ENCODE data around the gene SLC22A12.

The SLC22A12 gene

GRCh38 chr11:64605656-64606585 is 14.9 kb downstream of the SLC22A12 start:
- no peak for DNase-seq

DNA sequence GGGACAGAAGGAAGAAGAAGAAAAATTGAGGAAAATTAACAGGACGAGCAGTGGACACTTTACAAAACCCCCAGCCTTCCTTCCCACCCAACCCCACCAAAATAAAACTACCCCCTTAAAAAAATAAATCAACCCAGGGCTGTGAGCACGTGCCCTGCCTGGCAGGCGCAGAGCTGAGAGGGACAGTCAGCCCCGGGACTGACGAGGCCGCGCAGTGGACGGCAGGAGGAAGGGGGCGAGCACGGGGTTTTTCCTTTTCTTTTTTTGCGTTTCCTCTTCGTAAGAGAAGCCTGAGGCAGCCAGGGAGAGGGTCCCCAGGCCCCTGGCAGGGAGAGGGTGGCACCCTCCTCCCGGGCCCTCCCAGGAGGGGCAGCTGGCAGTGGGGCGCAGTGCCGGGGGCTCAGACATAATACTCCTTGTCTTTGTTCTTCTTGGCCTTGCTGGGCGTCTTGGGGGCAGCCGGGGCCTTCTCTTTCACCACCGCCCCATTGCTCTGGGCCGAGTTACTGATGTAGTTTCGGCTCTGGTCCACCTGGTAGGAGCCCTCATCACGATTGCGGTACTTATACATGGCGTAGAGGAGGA is 15.9 kb downstream of the SLC22A12 start:
- no peak for DNase-seq

DNA sequence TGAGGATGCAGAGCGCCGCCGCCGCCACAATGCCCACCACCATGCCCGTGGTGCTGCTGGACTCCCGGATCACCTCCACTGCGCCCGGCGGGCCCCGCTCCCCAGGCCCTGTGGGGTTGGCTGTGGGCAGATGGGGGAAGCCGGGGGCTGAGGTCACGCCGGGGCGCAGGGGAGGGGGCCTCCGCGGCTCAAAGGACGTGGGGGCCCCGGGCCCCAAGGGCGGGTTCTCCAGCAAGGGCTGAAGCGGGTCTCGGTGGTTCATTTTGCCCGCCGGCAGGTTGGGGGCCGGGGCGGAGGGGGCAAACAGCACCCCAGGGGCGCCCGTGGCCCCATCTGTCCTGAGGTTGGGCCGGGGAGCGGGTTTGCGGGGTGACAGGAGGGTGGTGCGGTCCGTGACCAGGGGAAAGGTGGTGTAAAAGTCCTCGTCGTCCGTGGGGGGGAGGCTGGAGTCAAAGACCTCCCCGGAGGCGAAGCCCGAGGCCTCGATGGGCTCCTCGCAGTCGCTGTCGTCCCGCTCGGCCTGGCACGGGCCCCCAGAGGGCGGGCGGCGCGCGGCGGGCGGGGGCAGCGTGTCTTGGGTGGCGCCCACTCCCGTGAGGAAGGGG is 16.5 kb downstream of the SLC22A12 start:
- no peak for DNase-seq

GRCh38 chr11:64608046-64608445 is 17.0 kb downstream of the SLC22A12 start:
- no peak for DNase-seq

DNA sequence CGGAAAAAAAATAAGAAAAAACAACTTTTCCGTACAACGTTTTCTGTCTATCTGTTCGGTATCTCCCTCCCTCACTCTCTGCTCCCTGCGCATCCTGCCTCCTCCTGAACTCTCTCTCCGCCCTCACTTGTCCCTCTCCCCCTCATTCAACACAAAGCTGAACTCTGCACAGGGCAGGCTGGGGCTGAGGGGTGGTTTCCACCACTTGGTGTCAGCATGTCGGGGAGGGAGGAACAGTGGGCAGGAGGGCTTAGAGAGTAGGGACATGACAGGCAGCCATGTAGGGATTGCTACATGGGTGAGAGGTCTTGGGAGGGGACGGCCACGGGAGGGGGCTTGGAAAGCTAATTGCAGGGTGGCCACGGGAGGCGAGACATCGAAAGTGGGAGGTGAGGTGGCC is 17.6 kb downstream of the SLC22A12 start:
- no peak for DNase-seq

GRCh38 chr11:64609436-64610047 is 18.5 kb downstream of the SLC22A12 start:
- no peak for DNase-seq

GRCh38 chr11:64610596-64610995 is 19.6 kb downstream of the SLC22A12 start:
- DNase-seq: no peak

GRCh38 chr11:64611176-64611575 is 20.2 kb downstream of the SLC22A12 start:
- no peak for DNase-seq

GRCh38 chr11:64611869-64612646 is 21.0 kb downstream of the SLC22A12 start:
- DNase-seq: no peak

DNA sequence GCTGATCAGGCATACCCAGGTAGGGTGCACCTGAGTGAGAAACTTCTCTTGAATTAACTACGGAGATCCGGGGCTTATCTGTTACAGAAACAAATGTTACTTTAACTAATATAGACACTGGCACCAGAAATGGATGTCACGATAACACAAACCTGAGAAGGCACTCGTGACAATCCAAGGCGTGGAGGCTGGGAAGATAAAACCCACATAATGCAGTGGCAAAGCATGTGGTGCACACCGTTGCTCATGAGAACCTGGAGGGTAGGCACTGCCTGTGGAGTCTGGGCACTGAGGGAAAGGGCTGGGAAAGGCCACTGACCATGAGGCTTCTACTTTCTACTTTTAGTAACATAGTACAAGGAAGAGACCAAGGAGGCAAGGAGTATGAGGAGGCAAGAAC is 22.6 kb downstream of the SLC22A12 start:
- no peak for DNase-seq

- no peak for DNase-seq
Observed at GRCh38 chr11:64614917-64615316, 23.9 kb downstream of the SLC22A12 start.

DNA sequence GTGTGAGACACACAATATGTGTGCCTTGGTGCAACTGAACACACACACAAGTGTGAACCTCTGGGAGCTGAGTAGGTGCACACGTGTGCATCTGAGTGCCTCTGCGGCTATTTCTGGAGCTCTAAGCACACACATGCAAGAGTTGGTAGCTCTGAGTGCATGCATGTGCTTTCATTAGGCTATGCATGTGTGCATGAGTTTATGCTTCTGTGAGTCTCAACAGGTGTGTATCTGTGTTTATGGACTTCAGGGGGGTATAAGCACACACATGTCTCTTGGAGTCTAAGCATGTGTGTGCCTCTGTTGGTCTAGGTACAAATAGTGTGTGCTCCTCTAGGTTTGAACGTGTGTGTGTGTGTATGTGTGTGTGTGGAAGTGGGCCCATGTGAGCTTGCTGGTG is 25.8 kb downstream of the SLC22A12 start:
- DNase-seq: no peak

DNA sequence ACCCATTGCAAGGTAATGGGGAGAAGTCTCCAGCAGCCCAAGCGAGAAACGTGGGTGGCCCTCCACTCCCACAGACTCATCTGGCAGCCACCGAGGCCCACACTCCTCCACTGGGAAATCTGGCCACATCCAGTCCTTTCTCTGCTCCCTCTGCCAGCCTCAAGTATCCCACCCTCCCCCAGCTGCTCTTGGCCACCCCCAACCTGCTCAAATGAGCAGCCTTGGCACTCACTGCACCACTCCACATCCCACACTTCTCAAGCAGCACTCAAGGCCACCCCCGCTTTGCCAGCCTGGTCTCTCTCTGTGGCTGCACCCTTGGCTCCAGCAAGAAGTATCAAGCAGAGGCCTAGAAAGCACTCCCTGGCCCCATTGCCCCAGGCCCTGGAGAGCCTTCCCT is 28.2 kb downstream of the SLC22A12 start:
- DNase-seq: no peak

GRCh38 chr11:64619811-64620380 is 28.9 kb downstream of the SLC22A12 start:
- no peak for DNase-seq

GRCh38 chr11:64620381-64620971 is 29.5 kb downstream of the SLC22A12 start:
- no peak for DNase-seq

GRCh38 chr11:64621283-64622019 is 30.4 kb downstream of the SLC22A12 start:
- DNase-seq: no peak

DNA sequence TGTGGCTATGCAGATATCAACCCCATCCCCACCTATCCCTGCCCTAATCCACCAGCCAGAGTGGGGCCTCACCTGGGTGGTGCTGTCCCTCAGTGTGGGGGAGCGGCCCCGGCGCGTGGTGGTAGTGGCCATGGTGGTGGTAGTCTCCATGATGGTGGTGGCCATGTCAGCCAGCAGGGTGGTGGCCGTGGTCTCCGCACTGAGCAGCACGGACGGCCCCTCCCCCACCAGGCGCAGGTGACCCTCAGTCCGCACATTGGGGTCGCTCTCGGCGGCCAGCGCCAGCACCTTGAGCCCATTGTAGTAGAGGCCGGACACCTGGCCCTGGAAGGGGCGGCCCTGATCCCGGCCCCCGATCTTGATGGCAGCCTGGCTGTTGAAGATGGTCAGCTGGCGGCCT is 31.7 kb downstream of the SLC22A12 start:
- no peak for DNase-seq

- no peak for DNase-seq
Observed at GRCh38 chr11:64624883-64625481, 34.0 kb downstream of the SLC22A12 start.

GRCh38 chr11:64626637-64627036 is 35.6 kb downstream of the SLC22A12 start:
- no peak for DNase-seq

DNA sequence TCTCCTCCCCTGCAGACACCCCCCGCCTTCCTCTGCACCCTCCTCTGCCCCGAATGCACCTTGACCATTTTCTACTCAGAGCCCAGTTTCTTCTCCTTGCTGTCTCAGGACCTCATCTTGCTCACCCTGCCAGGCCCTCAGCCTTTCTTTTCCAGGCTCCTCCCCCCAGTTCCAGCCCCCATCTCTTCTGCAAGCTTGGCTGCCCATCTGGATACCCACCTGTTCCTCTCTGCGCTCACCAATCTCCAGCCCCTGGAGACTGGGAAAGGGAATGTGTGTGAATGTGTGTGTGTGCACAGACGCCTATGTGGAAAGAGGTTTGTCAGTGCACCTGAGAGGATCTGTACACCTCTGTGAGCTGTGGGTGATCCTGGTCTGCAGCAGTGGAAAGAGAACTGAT is 36.4 kb downstream of the SLC22A12 start:
- DNase-seq: no peak

DNA sequence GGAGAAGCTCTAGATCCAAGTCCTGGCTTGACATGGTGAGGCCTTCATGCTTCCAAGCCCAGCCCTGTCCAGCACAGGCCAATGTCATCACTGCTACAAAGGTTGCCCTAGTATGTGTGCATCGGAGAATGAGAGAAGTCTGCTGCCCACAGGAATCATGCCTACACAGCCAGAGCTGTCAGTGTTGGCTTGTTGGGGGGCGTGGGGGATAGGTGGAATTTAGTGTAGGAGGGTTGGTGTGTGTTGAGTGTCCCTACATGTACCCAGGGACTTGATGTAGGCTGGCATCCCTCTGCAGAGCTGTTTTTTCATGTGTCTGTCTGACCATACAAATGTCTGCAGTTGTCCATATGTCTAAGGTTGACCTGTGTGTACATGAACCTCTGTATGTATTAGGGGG is 37.6 kb downstream of the SLC22A12 start:
- no peak for DNase-seq
